Measurements from ENCODE around the gene EFCAB14. TPM values are rescaled to one million over a fixed set of nuclear protein-coding genes. Genes with fewer than 3 reads are reported as not detected.

The EFCAB14 gene
- total RNA-seq, 1 experiment from 2014 or later = 52.5 TPM

DNA sequence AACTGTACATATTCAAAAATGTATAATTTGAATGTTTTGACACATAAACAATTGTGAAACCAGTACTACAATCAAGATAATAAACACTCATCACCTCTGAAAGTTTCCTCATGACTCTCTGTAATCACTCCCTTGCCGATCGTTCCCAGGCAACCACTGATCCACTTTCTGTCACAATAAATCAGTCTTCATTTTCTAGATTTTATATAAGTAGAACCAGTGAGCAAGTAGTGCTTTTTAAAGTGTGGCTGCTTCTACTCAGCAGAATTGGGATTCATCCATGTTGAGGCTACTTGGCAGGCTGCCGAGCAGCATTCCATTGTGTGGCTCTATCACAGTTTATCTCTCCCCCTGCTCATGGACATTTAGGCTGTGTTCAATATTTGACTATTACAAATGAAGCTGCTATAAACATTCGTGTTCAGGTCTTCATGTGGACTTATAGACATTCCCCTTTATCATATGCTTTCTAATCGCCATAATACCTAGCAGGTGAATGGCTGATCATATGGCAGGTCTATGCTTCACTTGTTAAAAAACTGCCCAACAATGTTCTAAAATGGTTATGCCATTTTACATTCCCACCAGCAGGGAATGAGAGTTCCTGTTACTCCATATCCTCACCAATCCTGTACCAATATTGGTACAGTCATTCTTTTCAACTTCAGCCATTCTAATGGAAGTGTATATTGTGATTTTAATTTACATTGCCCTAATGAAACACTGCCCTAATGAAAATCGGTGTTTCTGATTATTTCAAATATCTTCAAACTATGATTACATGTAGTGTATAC, 26.7 kb downstream of the EFCAB14 start:
- H3K27me3 ChIP-seq (ENCODE audit: insufficient read depth, low read length) = no peaks in the 10 kb centered on the region
- H4K20me1 ChIP-seq (ENCODE audit: insufficient read depth) = no peaks in the 10 kb centered on the region
- H3K4me2 ChIP-seq (ENCODE audit: low read length) = no peak overlapping the region
- DNase-seq (ENCODE audit: low read depth, low spot score) = no peak
- H3K36me3 ChIP-seq (ENCODE audit: control insufficient read depth in 1 of 2, insufficient read depth in 2 of 2, low read length in 2 of 2) = peaks cover 19 to 30% of the 10 kb centered on the region in 2 experiments; a peak in 3 of 4 replicates
- no peak overlapping the region for H3K4me3 ChIP-seq (replicated peaks in 1 of 2; ENCODE audit: low read depth in 1 of 2, low read length in 2 of 2)
- TF ChIP-seq, protein P1, sequence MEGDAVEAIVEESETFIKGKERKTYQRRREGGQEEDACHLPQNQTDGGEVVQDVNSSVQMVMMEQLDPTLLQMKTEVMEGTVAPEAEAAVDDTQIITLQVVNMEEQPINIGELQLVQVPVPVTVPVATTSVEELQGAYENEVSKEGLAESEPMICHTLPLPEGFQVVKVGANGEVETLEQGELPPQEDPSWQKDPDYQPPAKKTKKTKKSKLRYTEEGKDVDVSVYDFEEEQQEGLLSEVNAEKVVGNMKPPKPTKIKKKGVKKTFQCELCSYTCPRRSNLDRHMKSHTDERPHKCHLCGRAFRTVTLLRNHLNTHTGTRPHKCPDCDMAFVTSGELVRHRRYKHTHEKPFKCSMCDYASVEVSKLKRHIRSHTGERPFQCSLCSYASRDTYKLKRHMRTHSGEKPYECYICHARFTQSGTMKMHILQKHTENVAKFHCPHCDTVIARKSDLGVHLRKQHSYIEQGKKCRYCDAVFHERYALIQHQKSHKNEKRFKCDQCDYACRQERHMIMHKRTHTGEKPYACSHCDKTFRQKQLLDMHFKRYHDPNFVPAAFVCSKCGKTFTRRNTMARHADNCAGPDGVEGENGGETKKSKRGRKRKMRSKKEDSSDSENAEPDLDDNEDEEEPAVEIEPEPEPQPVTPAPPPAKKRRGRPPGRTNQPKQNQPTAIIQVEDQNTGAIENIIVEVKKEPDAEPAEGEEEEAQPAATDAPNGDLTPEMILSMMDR (IDR thresholded peaks at IDR 0.05 in 2 of 3, conservative IDR thresholded peaks at IDR 0.05 in 1 of 3; ENCODE audit: borderline replicate concordance in 1 of 3, insufficient read depth in 1 of 3, low read depth in 2 of 3, low read length in 2 of 3) = peak in 2 of 3 experiments; percentile 19 to 37; a peak in 2 of 6 replicates
- TF ChIP-seq POLR2AphosphoS5 (IDR thresholded peaks at IDR 0.05; ENCODE audit: low read depth, low read length) (no peak), SP1 (IDR thresholded peaks at IDR 0.05; ENCODE audit: low read depth) (no peak), ATF3 (IDR thresholded peaks at IDR 0.05) (no peak), YY1 (IDR thresholded peaks at IDR 0.05; ENCODE audit: extremely low read depth, insufficient replicate concordance, low read depth, low read length) (no peak)
- no peak overlapping the region for H3K27ac ChIP-seq (ENCODE audit: low read depth, low read length)
- ChIA-PET CTCF (no interaction called here), RAD21 (ENCODE audit: low non-redundant PET in 1 of 2, low total read pairs in 2 of 2, uncharacterized antibody in 2 of 2, unreplicated experiment in 2 of 2) (no interaction called here), POLR2A (no interaction called here)
- H3K9ac ChIP-seq (ENCODE audit: low read length) = no peak overlapping the region
- peak; percentile 67 for ATAC-seq
- intact Hi-C loops (cut with micrococcal nuclease) = no loop called here
- H3K4me1 ChIP-seq (ENCODE audit: control insufficient read depth in 1 of 2, insufficient read depth in 2 of 2, low read length in 2 of 2) = peaks cover 0 to 9% of the 10 kb centered on the region in 2 experiments; a peak in 1 of 4 replicates
- no peaks in the 10 kb centered on the region for H3K9me2 ChIP-seq (ENCODE audit: insufficient read depth)
- no peaks in the 10 kb centered on the region for H3K9me3 ChIP-seq (ENCODE audit: control insufficient read depth in 1 of 2, insufficient read depth in 1 of 2, low read depth in 1 of 2, low read length in 2 of 2)
- H3K79me2 ChIP-seq (ENCODE audit: insufficient read depth, low read length) = no peaks in the 10 kb centered on the region; the same call in 1 of the 2 replicates
- no peak overlapping the region for H2AFZ ChIP-seq (ENCODE audit: low read depth, low read length, poor library complexity, severe bottlenecking)
- BruUV-seq (replicated peaks) = no TSS peak
